ENCODE data around the gene MAP4. TPM values are rescaled to one million over a fixed set of nuclear protein-coding genes. Genes with fewer than 3 reads are reported as not detected.

The MAP4 gene
- polyA plus RNA-seq, 2 of the 4 experiments (the other 2 are of a cell fraction): 77.7 to 98.5 TPM

DNA sequence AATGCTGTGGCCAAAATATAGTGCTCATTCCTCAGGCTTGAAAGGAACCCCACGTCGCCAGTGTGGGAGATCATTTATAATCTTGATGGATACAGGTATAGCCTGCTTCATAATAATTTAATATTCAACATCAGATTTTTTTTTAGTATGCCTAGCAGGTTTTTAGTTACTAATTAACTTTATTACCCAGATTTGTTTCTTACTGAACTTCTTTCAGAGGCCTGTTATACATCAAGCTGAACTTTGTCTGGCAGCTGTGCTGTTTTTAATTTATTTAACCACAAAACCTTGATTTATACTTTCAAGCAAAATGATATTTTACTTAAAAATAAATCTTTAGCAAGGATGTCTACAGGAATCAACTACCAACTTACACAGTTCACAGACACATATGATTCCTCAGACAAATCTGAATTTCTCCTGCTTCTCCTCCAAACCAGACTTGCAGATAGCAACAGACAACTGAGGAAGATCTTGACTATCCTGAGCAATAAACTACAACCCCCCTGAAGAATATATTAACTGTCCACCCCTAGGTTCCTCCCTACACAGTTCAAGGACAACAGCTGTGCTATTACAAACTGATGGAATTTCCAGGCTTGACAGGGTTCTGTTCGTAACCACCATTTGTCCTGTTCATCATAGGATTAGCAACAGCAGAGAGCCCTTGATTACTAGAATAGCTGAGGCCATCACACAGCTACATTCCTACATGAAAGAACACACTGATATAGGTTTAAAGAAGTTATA, 610 bp downstream of the MAP4 start:
- ChIA-PET POLR2A (no interaction called here), CTCF (interaction anchor here (0.8 kb wide), 1 partner anchor 11 kb away, joined by 3 read pairs; no protein-coding TSS in a partner anchor)
- ATAC-seq (peak; percentile 19 to 36; a peak in 2 of 6 replicates), DNase-seq (ENCODE audit: low read depth in 1 of 2, low spot score in 1 of 2) (no peak), FAIRE-seq (no peak)
- Histone ChIP-seq H3K4me1 (peaks cover 74% of the 10 kb centered on the region), H3K9me3 (no peaks in the 10 kb centered on the region), H3K4me2 (peak overlapping the region; percentile 68), H3K27ac (peak overlapping the region; percentile 62 to 82; a peak in 5 of 6 replicates), H3K4me3 (no peak overlapping the region)
- TF ChIP-seq NPAS2 (CRISPR knock-in tag; IDR thresholded peaks at IDR 0.05; ENCODE audit: borderline replicate concordance): no peak
- TF ChIP-seq HES2 (IDR thresholded peaks at IDR 0.05): no peak
- no peak for TF ChIP-seq EHF (CRISPR knock-in tag; IDR thresholded peaks at IDR 0.05)
- no peak for TF ChIP-seq PHF8 (IDR thresholded peaks at IDR 0.05; ENCODE audit: borderline replicate concordance, low read depth)
- no peak for TF ChIP-seq HEYL (CRISPR knock-in tag; IDR thresholded peaks at IDR 0.05)
- TF ChIP-seq FOXS1 (CRISPR knock-in tag; IDR thresholded peaks at IDR 0.05): no peak
- TF ChIP-seq KDM5A (IDR thresholded peaks at IDR 0.05): no peak
- 58% methylated on average over 3 of the region's 3 CpGs for whole genome bisulfite sequencing (ENCODE audit: missing lambda C conversion rate)

DNA sequence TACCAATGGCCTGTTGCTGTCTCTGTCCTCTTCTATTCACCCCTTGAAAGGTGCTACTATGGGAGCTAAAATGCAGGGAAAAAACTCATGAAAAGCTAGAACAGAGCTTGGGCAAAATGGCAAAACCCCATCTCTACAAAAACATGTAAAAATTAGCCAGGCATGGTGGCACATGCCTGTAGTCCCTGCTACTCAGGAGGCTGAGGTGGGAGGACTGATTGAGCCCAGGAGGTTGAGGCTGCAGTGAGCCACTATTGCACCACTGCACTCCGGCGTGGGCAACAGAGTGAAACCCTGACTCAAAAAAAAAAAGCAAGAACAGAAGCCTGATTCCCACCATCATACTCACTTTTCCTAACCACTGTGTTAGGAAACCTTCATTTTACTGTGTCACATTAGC, 1.9 kb downstream of the MAP4 start:
- no peaks in the 10 kb centered on the region for H3K9me3 ChIP-seq
- no peak for ATAC-seq
- no peak for DNase-seq (ENCODE audit: low read depth in 1 of 2, low spot score in 1 of 2)
- H3K27ac ChIP-seq: peak overlapping the region in 1 of 2 experiments; percentile 34; a peak in 1 of 6 replicates
- H3K4me3 ChIP-seq: no peak overlapping the region
- ChIA-PET CTCF (interaction anchor here (1.1 to 3.5 kb wide), 2 partner anchors 25 to 137 kb away, joined by 4 to 10 read pairs; no protein-coding TSS in a partner anchor), POLR2A (no interaction called here)
- no peak for FAIRE-seq
- peak overlapping the region; percentile 68 for H3K4me2 ChIP-seq
- WGBS (ENCODE audit: missing lambda C conversion rate): 73% methylated on average over 2 of the region's 2 CpGs
- no peak for TF ChIP-seq JUNB (IDR thresholded peaks at IDR 0.05)
- TF ChIP-seq BHLHE40 (IDR thresholded peaks at IDR 0.05; ENCODE audit: low read depth, low read length): no peak
- no peak for TF ChIP-seq E2F6 (IDR thresholded peaks at IDR 0.05; ENCODE audit: borderline replicate concordance, low read depth)
- TF ChIP-seq EHF (CRISPR knock-in tag; IDR thresholded peaks at IDR 0.05): no peak
- TF ChIP-seq SREBF2 (IDR thresholded peaks at IDR 0.05): no peak
- H3K4me1 ChIP-seq: peaks cover 73% of the 10 kb centered on the region

GRCh38 chr3:48013288-48013980, 2.8 kb downstream of the MAP4 start:
- no peak for FAIRE-seq
- no peak for TF ChIP-seq RFX5 (IDR thresholded peaks at IDR 0.05)
- TF ChIP-seq FOSL2 (IDR thresholded peaks at IDR 0.05): no peak
- TF ChIP-seq FOSL2 (CRISPR knock-in tag; IDR thresholded peaks at IDR 0.05): peak; percentile 68
- ChIA-PET CTCF (interaction anchor here (0.5 to 3.5 kb wide), 4 partner anchors 24 to 137 kb away, joined by 3 to 10 read pairs (median 4); no protein-coding TSS in a partner anchor), POLR2A (interaction anchor here (0.9 kb wide), 1 partner anchor 76 kb away, joined by 4 read pairs; no protein-coding TSS in a partner anchor)
- ATAC-seq: peak in 1 of 2 experiments; percentile 63; a peak in 3 of 6 replicates
- peak overlapping the region; percentile 68 for H3K4me2 ChIP-seq
- H3K4me1 ChIP-seq: peaks cover 64% of the 10 kb centered on the region
- peak overlapping the region in 1 of 2 experiments; percentile 45; a peak in 1 of 6 replicates for H3K27ac ChIP-seq
- no peaks in the 10 kb centered on the region for H3K9me3 ChIP-seq
- DNase-seq (ENCODE audit: low read depth in 1 of 2, low spot score in 1 of 2): peak in 1 of 2 experiments; percentile 18
- no peak overlapping the region for H3K4me3 ChIP-seq

DNA sequence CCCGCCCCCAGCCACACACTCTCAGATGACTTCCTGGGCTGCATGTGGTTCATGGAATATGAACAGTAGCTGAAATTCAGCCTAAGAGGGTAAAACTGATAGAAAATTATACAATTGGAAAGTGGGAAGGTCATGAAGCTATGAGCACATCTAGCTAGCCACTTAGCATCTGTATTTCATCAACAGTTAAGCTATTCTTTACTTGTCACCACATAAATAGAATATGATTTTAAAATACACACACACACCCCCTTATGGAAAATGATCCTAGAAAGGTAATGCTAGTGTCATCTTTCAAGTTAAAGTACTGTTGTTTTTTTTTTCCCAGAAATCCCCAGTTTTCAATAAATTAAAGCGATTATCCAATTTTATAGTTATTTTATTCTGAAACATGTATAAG, 3.6 kb downstream of the MAP4 start:
- Histone ChIP-seq H3K27ac (no peak overlapping the region), H3K4me1 (peaks cover 57% of the 10 kb centered on the region), H3K4me2 (peak overlapping the region; percentile 68; the same call in 2 of the 3 replicates), H3K9me3 (no peaks in the 10 kb centered on the region), H3K4me3 (no peak overlapping the region)
- WGBS (ENCODE audit: missing lambda C conversion rate): 94% methylated on average over 2 of the region's 2 CpGs
- FAIRE-seq (no peak), DNase-seq (ENCODE audit: low read depth in 1 of 2, low spot score in 1 of 2) (no peak), ATAC-seq (no peak)
- POLR2A ChIA-PET: interaction anchor here (0.9 kb wide), 1 partner anchor 76 kb away, joined by 4 read pairs; no protein-coding TSS in a partner anchor
- CTCF ChIA-PET: interaction anchor here (1.0 to 3.5 kb wide), 2 partner anchors 9 to 23 kb away, joined by 3 to 10 read pairs; no protein-coding TSS in a partner anchor
- TF ChIP-seq E2F6 (IDR thresholded peaks at IDR 0.05; ENCODE audit: borderline replicate concordance, low read depth): no peak
- no peak for TF ChIP-seq POLR2AphosphoS2 (conservative IDR thresholded peaks at IDR 0.05; ENCODE audit: low read length)
- TF ChIP-seq NPAS2 (CRISPR knock-in tag; IDR thresholded peaks at IDR 0.05; ENCODE audit: borderline replicate concordance): no peak
- TF ChIP-seq HOXA7 (CRISPR knock-in tag; IDR thresholded peaks at IDR 0.05): no peak
- TF ChIP-seq ZFP36 (IDR thresholded peaks at IDR 0.05; ENCODE audit: borderline replicate concordance, partially characterized antibody): no peak
- TF ChIP-seq ZC3H11A (IDR thresholded peaks at IDR 0.05): no peak
- no peak for TF ChIP-seq RAD21 (conservative IDR thresholded peaks at IDR 0.05 in 1 of 2, IDR thresholded peaks at IDR 0.05 in 1 of 2)
- TF ChIP-seq, protein P1, sequence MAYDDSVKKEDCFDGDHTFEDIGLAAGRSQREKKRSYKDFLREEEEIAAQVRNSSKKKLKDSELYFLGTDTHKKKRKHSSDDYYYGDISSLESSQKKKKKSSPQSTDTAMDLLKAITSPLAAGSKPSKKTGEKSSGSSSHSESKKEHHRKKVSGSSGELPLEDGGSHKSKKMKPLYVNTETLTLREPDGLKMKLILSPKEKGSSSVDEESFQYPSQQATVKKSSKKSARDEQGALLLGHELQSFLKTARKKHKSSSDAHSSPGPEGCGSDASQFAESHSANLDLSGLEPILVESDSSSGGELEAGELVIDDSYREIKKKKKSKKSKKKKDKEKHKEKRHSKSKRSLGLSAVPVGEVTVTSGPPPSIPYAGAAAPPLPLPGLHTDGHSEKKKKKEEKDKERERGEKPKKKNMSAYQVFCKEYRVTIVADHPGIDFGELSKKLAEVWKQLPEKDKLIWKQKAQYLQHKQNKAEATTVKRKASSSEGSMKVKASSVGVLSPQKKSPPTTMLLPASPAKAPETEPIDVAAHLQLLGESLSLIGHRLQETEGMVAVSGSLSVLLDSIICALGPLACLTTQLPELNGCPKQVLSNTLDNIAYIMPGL (CRISPR knock-in tag; IDR thresholded peaks at IDR 0.05; ENCODE audit: borderline replicate concordance): no peak
- no peak for TF ChIP-seq BHLHE40 (IDR thresholded peaks at IDR 0.05; ENCODE audit: low read depth, low read length)
- no peak for TF ChIP-seq HOXB5 (CRISPR knock-in tag; IDR thresholded peaks at IDR 0.05)
- TF ChIP-seq CBX8 (IDR thresholded peaks at IDR 0.05): no peak
- no peak for TF ChIP-seq SMC3 (IDR thresholded peaks at IDR 0.05)
- no peak for TF ChIP-seq GATA3 (IDR thresholded peaks at IDR 0.05; ENCODE audit: borderline replicate concordance)

Measured in A549 (cell line).